Measurements from ENCODE around the gene OR2L13.

Gene OR2L13

DNA sequence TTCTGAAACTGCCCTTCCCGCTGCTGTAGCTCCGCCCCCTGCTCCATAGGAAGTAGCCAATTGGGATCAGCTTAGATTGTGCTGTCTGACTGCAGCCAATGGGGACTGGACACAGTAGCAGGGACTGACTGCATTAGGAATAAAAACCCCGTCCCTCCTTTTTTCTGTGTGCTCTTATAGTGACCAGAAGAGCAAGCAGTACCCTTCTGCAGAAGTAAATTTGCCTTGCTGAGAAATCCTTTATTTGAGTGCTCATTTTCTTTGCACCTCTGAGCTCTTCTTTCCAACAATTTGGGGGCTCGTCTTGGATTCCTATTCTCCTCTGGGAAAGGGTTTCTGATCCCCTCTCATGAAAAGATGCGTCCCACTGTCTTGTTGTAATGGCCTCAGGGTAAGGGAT lies 16.2 kb downstream of the OR2L13 start:
- H3K27ac ChIP-seq (ENCODE audit: low read depth in 2 of 2, low read length in 2 of 2): no peak overlapping the region
- no peak overlapping the region for H3K9ac ChIP-seq (ENCODE audit: low read depth in 1 of 2, low read length in 2 of 2)
- no peaks in the 10 kb centered on the region for H3K36me3 ChIP-seq (ENCODE audit: control insufficient read depth in 2 of 2, insufficient read depth in 2 of 2, low read length in 2 of 2)
- peaks cover 6 to 14% of the 10 kb centered on the region in 2 donors for H3K9me3 ChIP-seq (ENCODE audit: control insufficient read depth in 2 of 2, low read length in 2 of 2)
- no peak overlapping the region for H3K4me3 ChIP-seq (ENCODE audit: low read length in 2 of 2)
- H3K27me3 ChIP-seq (ENCODE audit: control insufficient read depth in 2 of 2, insufficient read depth in 2 of 2, low read length in 2 of 2): no peaks in the 10 kb centered on the region
- no peaks in the 10 kb centered on the region for H3K4me1 ChIP-seq (ENCODE audit: control insufficient read depth in 2 of 2, insufficient read depth in 2 of 2, low read length in 2 of 2)

DNA sequence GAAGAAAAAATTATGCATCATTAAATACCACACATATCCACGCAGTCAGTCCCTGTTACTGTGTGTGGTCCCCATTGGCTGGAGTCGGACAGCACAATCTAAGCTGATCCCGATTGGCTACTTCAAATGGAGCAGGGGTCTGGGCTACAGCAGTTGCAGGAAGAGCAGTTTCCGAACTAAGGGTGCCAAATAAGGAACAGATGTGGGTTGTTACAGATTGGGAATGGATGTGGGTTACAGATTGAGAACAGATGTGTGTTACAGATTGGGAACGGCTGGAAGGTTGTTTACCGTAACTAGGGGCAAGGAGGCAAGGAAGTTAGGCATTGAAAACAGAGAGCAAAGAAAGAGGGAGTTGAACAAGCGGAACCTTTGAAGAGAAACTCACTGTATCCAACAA lies 19.9 kb downstream of the OR2L13 start:
- no peaks in the 10 kb centered on the region for H3K27me3 ChIP-seq (ENCODE audit: control insufficient read depth in 2 of 2, insufficient read depth in 2 of 2, low read length in 2 of 2)
- H3K36me3 ChIP-seq (ENCODE audit: control insufficient read depth in 2 of 2, insufficient read depth in 2 of 2, low read length in 2 of 2): no peaks in the 10 kb centered on the region
- no peak overlapping the region for H3K9ac ChIP-seq (ENCODE audit: low read depth in 1 of 2, low read length in 2 of 2)
- no peaks in the 10 kb centered on the region for H3K4me1 ChIP-seq (ENCODE audit: control insufficient read depth in 2 of 2, insufficient read depth in 2 of 2, low read length in 2 of 2)
- H3K27ac ChIP-seq (ENCODE audit: low read depth in 2 of 2, low read length in 2 of 2): no peak overlapping the region
- H3K4me3 ChIP-seq (ENCODE audit: low read length in 2 of 2): no peak overlapping the region
- H3K9me3 ChIP-seq (ENCODE audit: control insufficient read depth in 2 of 2, low read length in 2 of 2): peaks cover 6 to 14% of the 10 kb centered on the region in 2 donors

DNA sequence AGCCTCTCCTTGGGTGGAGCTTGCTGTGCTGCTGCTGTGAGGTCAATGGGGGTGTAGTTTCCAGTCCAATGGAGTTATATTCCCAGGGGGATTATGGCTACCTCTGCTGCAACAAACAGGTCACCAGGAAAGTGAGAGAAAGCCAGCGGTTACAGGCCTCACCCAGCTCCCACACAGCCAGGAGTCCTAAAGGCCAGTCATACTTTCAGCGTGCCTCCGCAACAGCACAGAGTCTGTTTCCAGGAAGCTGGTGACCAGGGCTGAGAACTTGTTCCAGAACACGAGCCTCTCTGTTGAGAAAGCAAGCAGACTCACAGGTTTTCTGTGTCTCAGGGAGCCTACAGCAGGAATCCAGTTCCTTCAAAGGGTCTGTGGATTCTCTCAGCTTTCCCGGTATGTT lies 32.7 kb downstream of the OR2L13 start:
- no peak overlapping the region for H3K9ac ChIP-seq (ENCODE audit: low read depth in 1 of 2, low read length in 2 of 2)
- H3K9me3 ChIP-seq (ENCODE audit: control insufficient read depth in 2 of 2, low read length in 2 of 2): peaks cover 0 to 3% of the 10 kb centered on the region in 2 donors
- H3K27ac ChIP-seq (ENCODE audit: low read depth in 2 of 2, low read length in 2 of 2): no peak overlapping the region
- H3K36me3 ChIP-seq (ENCODE audit: control insufficient read depth in 2 of 2, insufficient read depth in 2 of 2, low read length in 2 of 2): no peaks in the 10 kb centered on the region
- H3K4me3 ChIP-seq (ENCODE audit: low read length in 2 of 2): no peak overlapping the region
- H3K27me3 ChIP-seq (ENCODE audit: control insufficient read depth in 2 of 2, insufficient read depth in 2 of 2, low read length in 2 of 2): no peaks in the 10 kb centered on the region
- no peaks in the 10 kb centered on the region for H3K4me1 ChIP-seq (ENCODE audit: control insufficient read depth in 2 of 2, insufficient read depth in 2 of 2, low read length in 2 of 2)

DNA sequence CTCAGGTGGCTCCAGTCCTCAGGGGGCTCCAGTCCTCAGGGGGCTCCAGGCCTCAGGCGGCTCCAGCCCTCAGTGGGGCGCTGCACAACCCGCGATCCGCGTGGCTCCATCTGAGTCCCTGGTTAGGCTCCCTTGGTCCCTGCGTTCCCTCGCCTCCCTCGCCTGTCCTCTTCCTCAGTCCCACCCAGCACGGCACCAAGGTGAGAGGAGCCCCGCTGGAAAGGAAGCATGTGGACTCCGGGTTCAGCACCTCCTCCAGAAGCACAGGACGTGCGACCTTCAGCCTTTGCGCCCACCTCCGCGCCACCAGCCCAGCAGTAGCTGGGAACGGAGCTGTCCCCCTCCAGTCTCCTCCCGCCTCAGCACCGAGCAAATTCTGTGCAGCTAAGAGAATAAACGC lies 41.8 kb downstream of the OR2L13 start:
- H3K4me1 ChIP-seq (ENCODE audit: control insufficient read depth in 2 of 2, insufficient read depth in 2 of 2, low read length in 2 of 2): no peaks in the 10 kb centered on the region
- no peaks in the 10 kb centered on the region for H3K36me3 ChIP-seq (ENCODE audit: control insufficient read depth in 2 of 2, insufficient read depth in 2 of 2, low read length in 2 of 2)
- H3K9me3 ChIP-seq (ENCODE audit: control insufficient read depth in 2 of 2, low read length in 2 of 2): no peaks in the 10 kb centered on the region
- no peaks in the 10 kb centered on the region for H3K27me3 ChIP-seq (ENCODE audit: control insufficient read depth in 2 of 2, insufficient read depth in 2 of 2, low read length in 2 of 2)
- no peak overlapping the region for H3K4me3 ChIP-seq (ENCODE audit: low read length in 2 of 2)
- H3K27ac ChIP-seq (ENCODE audit: low read depth in 2 of 2, low read length in 2 of 2): no peak overlapping the region
- H3K9ac ChIP-seq (ENCODE audit: low read depth in 1 of 2, low read length in 2 of 2): no peak overlapping the region

DNA sequence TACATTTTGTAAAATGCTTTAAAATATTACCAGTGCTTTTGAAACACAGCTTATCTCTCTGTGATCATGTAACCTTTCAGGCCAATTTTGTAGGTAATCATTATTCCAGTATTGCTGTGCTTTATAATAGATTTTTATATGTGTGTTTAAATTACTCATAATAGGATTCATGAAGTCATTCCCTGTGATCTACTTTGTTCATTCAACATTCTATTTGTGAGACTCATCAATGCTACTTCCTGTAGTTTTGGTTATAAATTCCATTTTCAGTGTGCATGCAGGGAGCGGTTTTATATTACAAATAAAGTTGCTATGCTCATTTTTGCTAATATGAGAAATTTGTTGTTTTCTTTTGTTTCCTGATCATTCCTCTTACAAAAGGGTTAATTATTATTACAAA lies 45.9 kb downstream of the OR2L13 start:
- H3K9me3 ChIP-seq (ENCODE audit: control insufficient read depth in 2 of 2, low read length in 2 of 2): no peaks in the 10 kb centered on the region
- H3K27ac ChIP-seq (ENCODE audit: low read depth in 2 of 2, low read length in 2 of 2): no peak overlapping the region
- H3K27me3 ChIP-seq (ENCODE audit: control insufficient read depth in 2 of 2, insufficient read depth in 2 of 2, low read length in 2 of 2): no peaks in the 10 kb centered on the region
- no peak overlapping the region for H3K4me3 ChIP-seq (ENCODE audit: low read length in 2 of 2)
- H3K9ac ChIP-seq (ENCODE audit: low read depth in 1 of 2, low read length in 2 of 2): no peak overlapping the region
- no peaks in the 10 kb centered on the region for H3K36me3 ChIP-seq (ENCODE audit: control insufficient read depth in 2 of 2, insufficient read depth in 2 of 2, low read length in 2 of 2)
- no peaks in the 10 kb centered on the region for H3K4me1 ChIP-seq (ENCODE audit: control insufficient read depth in 2 of 2, insufficient read depth in 2 of 2, low read length in 2 of 2)

DNA sequence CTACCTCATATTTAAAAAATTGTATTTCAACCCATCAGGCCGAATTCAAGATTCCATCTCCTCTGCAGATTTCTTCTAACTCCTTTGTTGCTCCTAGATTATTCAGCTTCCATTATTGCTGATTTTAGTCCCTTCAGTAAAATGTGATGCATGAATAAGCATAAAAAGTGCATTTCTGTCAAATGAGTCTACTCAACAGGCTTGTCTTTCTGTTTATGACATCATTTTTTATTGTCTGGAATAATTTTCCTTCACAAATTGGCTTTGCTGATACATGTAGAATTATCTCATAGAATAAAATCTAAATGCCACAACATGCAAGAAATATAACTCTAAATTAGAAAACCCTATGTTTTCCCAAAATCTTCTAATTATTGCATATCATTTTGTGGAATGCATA lies 48.3 kb downstream of the OR2L13 start:
- Histone ChIP-seq H3K9me3 (ENCODE audit: control insufficient read depth in 2 of 2, low read length in 2 of 2) (peaks cover 0 to 3% of the 10 kb centered on the region in 2 donors), H3K36me3 (ENCODE audit: control insufficient read depth in 2 of 2, insufficient read depth in 2 of 2, low read length in 2 of 2) (no peaks in the 10 kb centered on the region), H3K4me1 (ENCODE audit: control insufficient read depth in 2 of 2, insufficient read depth in 2 of 2, low read length in 2 of 2) (no peaks in the 10 kb centered on the region), H3K4me3 (ENCODE audit: low read length in 2 of 2) (no peak overlapping the region), H3K9ac (ENCODE audit: low read depth in 1 of 2, low read length in 2 of 2) (no peak overlapping the region), H3K27me3 (ENCODE audit: control insufficient read depth in 2 of 2, insufficient read depth in 2 of 2, low read length in 2 of 2) (no peaks in the 10 kb centered on the region), H3K27ac (ENCODE audit: low read depth in 2 of 2, low read length in 2 of 2) (no peak overlapping the region)

DNA sequence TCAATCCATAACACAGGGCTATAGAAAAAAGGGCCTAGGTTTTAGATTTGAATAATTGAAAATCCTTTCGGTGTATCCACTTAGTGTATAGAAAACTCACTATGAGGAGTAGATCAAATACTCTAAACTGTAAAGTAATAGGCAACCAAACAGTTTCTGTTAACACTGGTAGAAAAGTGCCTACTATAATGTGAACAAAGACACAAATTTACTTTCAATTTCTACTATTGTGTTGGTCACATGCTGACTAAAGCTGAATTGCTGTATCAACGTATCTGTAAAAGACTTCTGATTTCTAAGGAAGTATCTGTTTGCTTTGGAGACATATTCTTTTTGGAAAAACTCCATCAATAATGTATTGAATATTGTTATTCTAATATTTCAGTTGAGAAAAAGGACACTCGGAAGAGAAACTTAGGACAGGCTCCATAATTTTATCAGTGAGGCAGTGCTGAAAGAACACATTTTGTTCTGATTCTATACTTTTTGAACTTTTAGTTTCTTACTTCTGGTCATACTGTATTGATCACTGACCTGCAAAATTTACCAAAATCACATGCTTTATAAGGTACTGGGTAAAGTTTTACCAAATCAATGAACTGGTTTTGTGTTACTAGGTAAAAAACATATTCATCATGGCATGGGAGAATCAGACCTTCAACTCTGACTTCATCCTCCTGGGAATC lies 49.7 kb downstream of the OR2L13 start, which contains the start of gene OR2M5:
Gene OR2M5 (plus strand): TSS at position 636 of the 686 bp plus-strand sequence. CDS start 0 bp downstream, at position 636.
- Histone ChIP-seq H3K27ac (ENCODE audit: low read depth in 2 of 2, low read length in 2 of 2) (no peak within 1 kb of the TSS), H3K36me3 (ENCODE audit: control insufficient read depth in 2 of 2, insufficient read depth in 2 of 2, low read length in 2 of 2) (no peaks in the 10 kb centered on the region), H3K9me3 (ENCODE audit: control insufficient read depth in 2 of 2, low read length in 2 of 2) (peaks cover 0 to 3% of the 10 kb centered on the region in 2 donors), H3K27me3 (ENCODE audit: control insufficient read depth in 2 of 2, insufficient read depth in 2 of 2, low read length in 2 of 2) (no peaks in the 10 kb centered on the region), H3K4me1 (ENCODE audit: control insufficient read depth in 2 of 2, insufficient read depth in 2 of 2, low read length in 2 of 2) (no peaks in the 10 kb centered on the region), H3K4me3 (ENCODE audit: low read length in 2 of 2) (no peak within 1 kb of the TSS), H3K9ac (ENCODE audit: low read depth in 1 of 2, low read length in 2 of 2) (no peak within 1 kb of the TSS)
